Measurements from ENCODE around the gene TMC5. TPM values are rescaled to one million over a fixed set of nuclear protein-coding genes. Genes with fewer than 3 reads are reported as not detected.

The TMC5 gene
- total and polyA plus RNA-seq, 2 of the 13 experiments (the other 11 are each of a cell fraction or from before 2014, with no cell fraction given), result 0.09 to 0.41 TPM

- TF ChIP-seq ATF4 (CRISPR knock-in tag; IDR thresholded peaks at IDR 0.05), result peak in 1 of 2 experiments; percentile 68; a peak in 1 of 4 replicates
- TF ChIP-seq DRAP1 (CRISPR knock-in tag; IDR thresholded peaks at IDR 0.05), result peak; percentile 9; the same call in 1 of the 2 replicates
- peak; percentile 58 for TF ChIP-seq HNF1A (IDR thresholded peaks at IDR 0.05; ENCODE audit: low read depth)
- peak; percentile 78; the same call in 1 of the 2 replicates for TF ChIP-seq HNF1A (CRISPR knock-in tag; IDR thresholded peaks at IDR 0.05; ENCODE audit: borderline replicate concordance)
- TF ChIP-seq ZSCAN5A (CRISPR knock-in tag; IDR thresholded peaks at IDR 0.05; ENCODE audit: borderline replicate concordance), result peak; percentile 24; the same call in 1 of the 2 replicates
- no peak for TF ChIP-seq PCBP1 (IDR thresholded peaks at IDR 0.05; ENCODE audit: borderline replicate concordance, low read depth, low read length)
- peak; percentile 53; the same call in 1 of the 2 replicates for TF ChIP-seq HOXA3 (CRISPR knock-in tag; IDR thresholded peaks at IDR 0.05)
- peak; percentile 89; the same call in 1 of the 2 replicates for TF ChIP-seq SALL1 (CRISPR knock-in tag; IDR thresholded peaks at IDR 0.05)
- TF ChIP-seq MTF1 (CRISPR knock-in tag; IDR thresholded peaks at IDR 0.05), result no peak
- TF ChIP-seq E2F2 (CRISPR knock-in tag; IDR thresholded peaks at IDR 0.05; ENCODE audit: borderline replicate concordance), result no peak
- 0 out of 2 replicates have a peak, but pooled peaks have one; percentile 27 for TF ChIP-seq ZNF337 (CRISPR knock-in tag; IDR thresholded peaks at IDR 0.05; ENCODE audit: borderline replicate concordance, low read depth)
- no peak for TF ChIP-seq ZFP37 (CRISPR knock-in tag; IDR thresholded peaks at IDR 0.05; ENCODE audit: borderline replicate concordance)
- no peak for TF ChIP-seq ZNF224 (CRISPR knock-in tag; IDR thresholded peaks at IDR 0.05)
- no peak for TF ChIP-seq ZNF572 (CRISPR knock-in tag; IDR thresholded peaks at IDR 0.05)
- no peak for TF ChIP-seq U2AF1 (optimal IDR thresholded peaks at IDR 0.05; ENCODE audit: low read depth, low read length)
- no peak for TF ChIP-seq TERF1 (CRISPR knock-in tag; IDR thresholded peaks at IDR 0.05)
- no peak for TF ChIP-seq ZKSCAN1 (IDR thresholded peaks at IDR 0.05; ENCODE audit: low read length)
- peak; percentile 88 for TF ChIP-seq CREM (IDR thresholded peaks at IDR 0.05)
- no peak for TF ChIP-seq CREM (CRISPR knock-in tag; IDR thresholded peaks at IDR 0.05)
- no peak for TF ChIP-seq ZNF703 (CRISPR knock-in tag; IDR thresholded peaks at IDR 0.05; ENCODE audit: borderline replicate concordance)
Observed at GRCh38 chr16:19542138-19542821, 124.6 kb downstream of the TMC5 start (continued).
